GM23338 (cell line): ENCODE results near the gene TMEM178B. TPM values are rescaled to one million over a fixed set of nuclear protein-coding genes. Genes with fewer than 3 reads are reported as not detected.
"Not testable (repeated sequence)": the region's sequence is repeated elsewhere in the genome, so short reads cannot be mapped to it uniquely, and the experiment has no call there.

Experiments used
- ATAC-seq: fragments of 200-7000 bp; cut with Tn5 transposase; 3 replicates; pipeline ENCODE4 v1.9.1; 2020
- DNase-seq: peaks from one replicate; pipeline ENCODE4 v3.0.0-alpha.2; 2015; ENCODE audit warnings: low spot score
- H2AFZ ChIP-seq: fragments of 200-600 bp; sonication (generic); 2 replicates; pipeline ENCODE4 v1.8.0; 2016; ENCODE audit warnings: antibody characterized with exemption, mild to moderate bottlenecking, moderate library complexity
- H3F3A ChIP-seq: fragments of 200-600 bp; sonication (generic); replicated peaks from 2 replicates; pipeline ENCODE4 v1.8.0; 2017; ENCODE audit warnings: antibody characterized with exemption, mixed run types, low read depth
- H3K27ac ChIP-seq: fragments of 200-600 bp; sonication (generic); 2 replicates; pipeline ENCODE4 v1.6.1; 2016; ENCODE audit warnings: low read depth
- H3K27me3 ChIP-seq: fragments of 200-600 bp; sonication (generic); 2 replicates; pipeline ENCODE4 v1.8.0; 2016; ENCODE audit warnings: mild to moderate bottlenecking, mixed run types, moderate library complexity; ENCODE audit not compliant: insufficient read depth
- H3K36me3 ChIP-seq: fragments of 200-600 bp; sonication (generic); 2 replicates; pipeline ENCODE4 v1.8.0; 2016; ENCODE audit warnings: mild to moderate bottlenecking; ENCODE audit not compliant: insufficient read depth
- H3K4me1 ChIP-seq: fragments of 200-600 bp; sonication (generic); 2 replicates; pipeline ENCODE4 v1.8.0; 2016; ENCODE audit warnings: mild to moderate bottlenecking, moderate library complexity; ENCODE audit not compliant: insufficient read depth
- H3K4me2 ChIP-seq: fragments of 200-600 bp; sonication (generic); 2 replicates; pipeline ENCODE4 v1.7.1; 2017; ENCODE audit warnings: mixed run types
- H3K4me3 ChIP-seq: fragments of 200-600 bp; sonication (generic); 2 replicates; pipeline ENCODE4 v1.6.1; 2016; ENCODE audit warnings: mixed run types
- H3K79me2 ChIP-seq: fragments of 200-600 bp; sonication (generic); replicated peaks from 2 replicates; pipeline ENCODE4 v1.8.0; 2017; ENCODE audit warnings: mild to moderate bottlenecking; ENCODE audit not compliant: insufficient read depth
- H3K9me2 ChIP-seq: fragments of 200-600 bp; sonication (generic); 2 replicates; pipeline ENCODE4 v1.8.0; 2017; ENCODE audit not compliant: insufficient read depth
- H4K20me1 ChIP-seq: fragments of 200-600 bp; sonication (generic); replicated peaks from 2 replicates; pipeline ENCODE4 v1.8.0; 2017; ENCODE audit warnings: mild to moderate bottlenecking; ENCODE audit not compliant: insufficient read depth
- H3K27ac Mint-ChIP-seq: 2 replicates; pipeline ENCODE4 v1.8.0; 2020; ENCODE audit warnings: inconsistent platforms, mild to moderate bottlenecking, moderate library complexity, mixed read lengths
- H3K27me3 Mint-ChIP-seq: 3 replicates; pipeline ENCODE4 v1.8.0; 2022; ENCODE audit warnings: low read depth, mild to moderate bottlenecking, moderate library complexity, mixed read lengths, inconsistent platforms; ENCODE audit not compliant: insufficient read depth, poor library complexity
- H3K36me3 Mint-ChIP-seq: 3 replicates; pipeline ENCODE4 v1.8.0; 2021; ENCODE audit warnings: low read depth, mild to moderate bottlenecking, inconsistent platforms, moderate library complexity, mixed read lengths
- H3K4me1 Mint-ChIP-seq: 3 replicates; pipeline ENCODE4 v1.8.0; 2020; ENCODE audit warnings: mild to moderate bottlenecking, inconsistent platforms, mixed read lengths
- H3K4me3 Mint-ChIP-seq: 3 replicates; pipeline ENCODE4 v1.8.0; 2021; ENCODE audit warnings: moderate library complexity, mild to moderate bottlenecking, inconsistent platforms, mixed read lengths
- H3K9me3 Mint-ChIP-seq: 3 replicates; pipeline ENCODE4 v1.8.0; 2020; ENCODE audit warnings: moderate library complexity, mild to moderate bottlenecking, inconsistent platforms, mixed read lengths
- CREB1 ChIP-seq: fragments of 250-450 bp; sonication (Bioruptor Pico); IDR thresholded peaks from 2 replicates; pipeline ENCODE4 v1.5.0; 2020; ENCODE audit warnings: low read depth, mild to moderate bottlenecking, moderate library complexity
- REST ChIP-seq: IDR thresholded peaks from one replicate; pipeline ENCODE4 v1.6.1; 2018; ENCODE audit warnings: antibody characterized with exemption; ENCODE audit not compliant: unreplicated experiment
- ZNF331 ChIP-seq: fragments of 250-450 bp; sonication (Bioruptor Pico); IDR thresholded peaks from 2 replicates; pipeline ENCODE4 v1.5.0; 2020; ENCODE audit warnings: low read depth, mild to moderate bottlenecking, moderate library complexity
- ZNF462 ChIP-seq: fragments of 250-450 bp; sonication (Bioruptor Pico); IDR thresholded peaks from 2 replicates; pipeline ENCODE4 v1.5.0; 2020; ENCODE audit warnings: mild to moderate bottlenecking, moderate library complexity
- polyA plus RNA-seq: library from polyadenylated mRNA; unstranded; fragments of >200 nt; fragmentation: Nextera tagmentation; extraction: Ambion mirVana; gene quantifications from 2 replicates; pipeline ENCODE4 v1.2.1, GENCODE V29; 2016
- total RNA-seq: library from RNA; depleted of rRNA; stranded (reverse); fragments of >200 nt; shearing (Covaris generic); gene quantifications from 2 replicates; pipeline ENCODE4 v1.2.3, GENCODE V29; 2014

Gene TMEM178B
- total and polyA plus RNA-seq, 2 experiments from 2014 or later, result 4.9 to 15.6 TPM

GRCh38 chr7:141381794-141382427 lies 308.0 kb downstream of the TMEM178B start (continued):
- TF ChIP-seq ZNF462 (no peak), REST (no peak), ZNF331 (CRISPR knock-in tag) (no peak), CREB1 (no peak)

- not testable (repeated sequence) for H3K4me3 Mint-ChIP-seq, ATAC-seq, H3K4me1 ChIP-seq, H3K27me3 Mint-ChIP-seq, H3K27me3 ChIP-seq, H3K27ac ChIP-seq, H4K20me1 ChIP-seq, H3K9me2 ChIP-seq, H3K79me2 ChIP-seq, H3K4me3 ChIP-seq, H3K4me2 ChIP-seq, H3K9me3 Mint-ChIP-seq, H2AFZ ChIP-seq, H3K27ac Mint-ChIP-seq, H3F3A ChIP-seq, H3K36me3 ChIP-seq, DNase-seq, H3K36me3 Mint-ChIP-seq
- H3K4me1 Mint-ChIP-seq, result peaks cover 15% of the 10 kb centered on the region
Observed at GRCh38 chr7:141383356-141383755, 309.5 kb downstream of the TMEM178B start.
